Measurements from ENCODE around the gene PNPLA2.

Gene PNPLA2

DNA sequence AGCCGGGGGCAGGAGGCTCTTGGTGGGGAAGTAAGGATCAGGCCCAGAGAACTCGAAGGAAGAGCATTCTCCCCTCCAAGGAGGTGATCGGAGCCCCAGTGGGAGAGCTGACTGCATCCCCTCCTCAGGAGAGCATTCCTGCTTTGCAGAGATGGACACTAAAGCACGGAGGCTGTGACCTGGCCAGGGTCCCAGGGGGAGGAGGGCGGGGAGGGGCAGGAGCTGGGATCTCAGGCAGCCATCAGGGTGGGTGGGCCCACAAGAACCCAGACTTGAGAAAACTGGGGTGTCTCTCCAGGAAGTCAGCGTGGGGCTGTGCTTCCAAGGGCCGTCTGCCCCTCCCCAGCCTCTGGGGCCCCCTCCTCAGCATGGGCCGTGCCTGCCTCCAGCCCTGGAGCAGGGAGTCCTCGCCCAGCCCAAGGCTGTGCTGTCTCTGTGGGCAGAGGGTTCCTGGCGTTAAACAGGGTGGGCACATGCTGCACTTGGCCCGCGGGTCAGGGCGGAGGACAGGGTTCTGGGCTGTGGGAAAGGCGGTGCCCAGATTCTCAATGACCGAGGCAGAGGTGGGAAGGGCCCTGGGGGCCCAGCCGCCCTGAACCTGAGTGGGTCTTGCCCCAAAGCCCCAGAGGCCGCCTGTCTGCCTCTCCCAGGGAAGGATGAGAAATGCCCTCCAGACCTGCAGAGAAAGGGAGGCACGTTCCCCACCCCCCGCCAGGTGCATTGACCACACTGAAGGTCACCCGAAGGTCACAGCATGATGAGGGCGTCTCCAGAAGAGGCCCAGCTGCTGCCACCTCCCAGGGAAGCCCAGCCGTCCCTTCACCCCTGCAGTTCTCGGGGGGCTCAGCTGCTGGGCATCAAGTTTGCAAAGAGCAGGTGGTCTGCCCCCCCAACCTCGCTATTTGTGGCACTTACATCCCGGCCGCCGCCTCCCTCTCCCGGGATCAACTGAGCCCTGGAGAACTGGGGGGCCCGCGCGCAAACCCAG is 29.5 kb upstream of the PNPLA2 start:
- Mint-ChIP-seq H3K27ac (no peak overlapping the region), H3K27me3 (ENCODE audit: low read depth, poor library complexity) (peaks cover 3% of the 10 kb centered on the region), H3K36me3 (ENCODE audit: low read depth) (no peaks in the 10 kb centered on the region), H3K4me1 (peaks cover 16% of the 10 kb centered on the region), H3K9me3 (no peaks in the 10 kb centered on the region), H3K4me3 (no peak overlapping the region)
- no peak for DNase-seq
- TF ChIP-seq, protein P1, sequence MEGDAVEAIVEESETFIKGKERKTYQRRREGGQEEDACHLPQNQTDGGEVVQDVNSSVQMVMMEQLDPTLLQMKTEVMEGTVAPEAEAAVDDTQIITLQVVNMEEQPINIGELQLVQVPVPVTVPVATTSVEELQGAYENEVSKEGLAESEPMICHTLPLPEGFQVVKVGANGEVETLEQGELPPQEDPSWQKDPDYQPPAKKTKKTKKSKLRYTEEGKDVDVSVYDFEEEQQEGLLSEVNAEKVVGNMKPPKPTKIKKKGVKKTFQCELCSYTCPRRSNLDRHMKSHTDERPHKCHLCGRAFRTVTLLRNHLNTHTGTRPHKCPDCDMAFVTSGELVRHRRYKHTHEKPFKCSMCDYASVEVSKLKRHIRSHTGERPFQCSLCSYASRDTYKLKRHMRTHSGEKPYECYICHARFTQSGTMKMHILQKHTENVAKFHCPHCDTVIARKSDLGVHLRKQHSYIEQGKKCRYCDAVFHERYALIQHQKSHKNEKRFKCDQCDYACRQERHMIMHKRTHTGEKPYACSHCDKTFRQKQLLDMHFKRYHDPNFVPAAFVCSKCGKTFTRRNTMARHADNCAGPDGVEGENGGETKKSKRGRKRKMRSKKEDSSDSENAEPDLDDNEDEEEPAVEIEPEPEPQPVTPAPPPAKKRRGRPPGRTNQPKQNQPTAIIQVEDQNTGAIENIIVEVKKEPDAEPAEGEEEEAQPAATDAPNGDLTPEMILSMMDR (IDR thresholded peaks at IDR 0.05), result no peak

DNA sequence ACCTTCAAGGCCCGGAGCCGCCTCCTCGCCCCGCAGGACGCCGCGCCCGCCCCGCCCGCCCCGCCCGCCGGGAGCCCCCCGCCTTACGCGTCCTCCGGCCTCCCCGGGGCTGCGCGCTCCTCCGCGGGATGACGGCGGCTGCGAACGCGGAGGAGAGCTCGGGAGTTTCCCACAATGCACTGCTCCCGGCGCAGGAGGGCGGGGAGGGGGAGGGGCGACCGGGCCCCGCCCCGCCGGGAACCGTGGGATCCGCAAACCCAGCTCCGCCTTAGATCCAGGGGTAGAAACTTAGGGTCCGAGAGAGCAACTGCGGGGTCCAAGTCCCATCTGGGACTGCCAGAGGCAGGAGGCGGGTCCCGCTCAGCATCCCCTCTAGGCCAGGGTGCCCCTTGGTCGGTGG is 28.8 kb upstream of the PNPLA2 start, which contains the start of gene CEND1:
CEND1 (minus strand) TSS at position 148 of the 400 bp plus-strand sequence. CDS start 1,514 bp downstream, outside the sequence.
- Mint-ChIP-seq H3K4me3 (no peak within 1 kb of the TSS), H3K27ac (no peak within 1 kb of the TSS), H3K9me3 (no peaks in the 10 kb centered on the region), H3K4me1 (peaks cover 12% of the 10 kb centered on the region), H3K27me3 (ENCODE audit: low read depth, poor library complexity) (peaks cover 3% of the 10 kb centered on the region), H3K36me3 (ENCODE audit: low read depth) (no peaks in the 10 kb centered on the region)
- DNase-seq, result peak; percentile 65
- TF ChIP-seq, protein P1 (IDR thresholded peaks at IDR 0.05), result no peak

DNA sequence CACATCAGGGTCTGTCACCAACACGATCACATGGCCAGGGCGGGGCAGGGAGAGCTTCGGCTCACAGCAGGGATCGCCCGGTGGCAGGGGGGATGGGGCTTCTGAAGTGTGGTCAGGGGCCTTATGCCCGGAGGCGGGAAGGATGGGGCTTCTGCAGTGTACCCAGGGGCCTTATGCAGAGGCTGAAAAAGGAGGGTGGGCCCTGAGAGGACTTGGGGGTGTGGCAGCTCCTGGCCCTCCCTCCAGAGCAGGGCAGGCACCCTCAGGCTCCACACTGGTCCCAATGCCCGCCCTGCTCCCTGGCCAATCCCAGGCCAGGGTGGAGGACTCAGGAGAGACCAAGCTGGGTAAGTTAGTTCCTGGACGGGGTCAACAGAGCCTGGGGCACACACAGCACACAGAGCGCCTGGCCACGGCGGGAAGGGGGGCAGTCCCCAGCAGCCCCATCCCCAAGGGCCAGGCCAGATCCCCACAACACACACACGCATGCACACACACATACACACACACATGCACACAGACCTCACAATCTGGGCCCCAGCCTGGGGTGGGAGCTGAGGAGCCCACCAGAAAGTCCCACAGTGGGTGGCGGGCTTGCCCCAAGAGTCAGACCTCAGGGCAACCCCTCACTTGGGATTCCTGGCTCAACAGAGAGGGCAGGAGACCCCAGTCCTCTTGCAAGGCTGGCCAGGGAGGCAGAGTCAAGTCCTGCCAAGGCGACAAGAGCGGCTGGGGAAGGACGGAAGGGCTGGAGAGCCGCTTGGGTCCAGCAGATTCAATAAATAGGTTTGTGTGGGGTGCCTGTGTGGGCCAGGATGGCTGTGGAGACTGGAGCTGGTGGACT is 27.8 kb upstream of the PNPLA2 start:
- DNase-seq, result no peak
- Mint-ChIP-seq H3K4me1 (peaks cover 11% of the 10 kb centered on the region), H3K27me3 (ENCODE audit: low read depth, poor library complexity) (peaks cover 3% of the 10 kb centered on the region), H3K36me3 (ENCODE audit: low read depth) (no peaks in the 10 kb centered on the region), H3K9me3 (no peaks in the 10 kb centered on the region), H3K27ac (no peak overlapping the region), H3K4me3 (no peak overlapping the region)
- TF ChIP-seq, protein P1 (IDR thresholded peaks at IDR 0.05), result no peak

DNA sequence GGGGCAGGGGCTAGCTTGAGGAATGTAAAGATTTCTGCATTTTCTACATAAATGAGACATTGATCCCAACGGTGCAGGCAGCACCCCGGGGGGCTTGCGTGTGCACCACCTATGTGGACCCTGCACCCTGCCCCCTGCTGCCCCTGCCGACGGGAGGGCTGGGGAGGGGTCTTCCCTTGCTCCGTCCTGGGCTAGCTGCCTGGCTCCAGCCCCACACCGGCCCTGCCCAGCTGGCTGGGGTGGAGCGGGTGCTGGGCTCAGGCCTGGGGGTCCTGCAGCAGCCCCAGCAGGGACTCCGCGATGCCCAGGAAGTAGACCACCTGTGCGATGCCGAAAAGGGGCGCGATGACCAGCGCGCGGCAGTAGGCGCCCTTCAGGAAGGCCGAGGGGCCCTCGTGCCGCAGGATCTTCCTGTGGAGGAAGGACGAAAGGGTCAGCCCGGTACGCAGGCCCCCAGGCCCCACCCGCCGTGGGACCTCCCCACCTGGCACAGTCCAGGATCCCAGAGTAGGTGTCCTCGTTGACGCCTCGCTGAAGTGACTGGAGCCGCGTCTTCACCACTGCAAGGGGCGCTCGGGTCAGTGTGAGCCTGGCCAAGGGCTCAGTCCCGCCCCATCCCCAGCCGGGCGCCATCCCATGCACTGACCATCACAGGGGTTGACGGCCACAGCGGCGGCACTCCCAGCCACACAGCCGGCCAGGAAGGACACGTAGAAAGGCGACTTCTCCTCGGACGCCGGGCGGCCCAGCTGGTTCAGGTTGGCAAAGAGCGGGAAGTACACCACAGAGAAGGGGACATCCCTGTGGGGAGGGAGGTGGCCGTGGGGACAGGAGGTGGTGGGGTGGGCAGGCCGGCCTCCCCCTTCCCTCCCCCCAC is 26.8 kb upstream of the PNPLA2 start:
- Mint-ChIP-seq H3K9me3 (no peaks in the 10 kb centered on the region), H3K27ac (no peak overlapping the region), H3K4me3 (no peak overlapping the region), H3K4me1 (peaks cover 16% of the 10 kb centered on the region), H3K27me3 (ENCODE audit: low read depth, poor library complexity) (peaks cover 3% of the 10 kb centered on the region), H3K36me3 (ENCODE audit: low read depth) (no peaks in the 10 kb centered on the region)
- DNase-seq, result no peak
- TF ChIP-seq, protein P1 (IDR thresholded peaks at IDR 0.05), result no peak

DNA sequence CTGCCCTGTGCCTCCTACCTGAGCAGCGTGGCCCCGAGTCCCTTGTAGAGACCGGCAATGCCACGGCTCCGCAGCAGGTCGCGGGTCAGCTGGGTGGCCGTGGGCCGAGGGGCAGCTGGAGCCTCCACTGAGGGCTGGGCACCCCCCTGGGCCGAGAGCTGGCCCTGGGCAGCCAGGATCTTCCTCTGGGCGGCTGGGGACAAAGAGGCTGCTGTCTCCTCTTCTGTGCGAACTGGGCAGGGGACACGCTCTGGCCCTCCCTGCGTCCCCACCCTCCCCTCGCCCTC is 26.2 kb upstream of the PNPLA2 start:
- Mint-ChIP-seq H3K36me3 (ENCODE audit: low read depth) (no peaks in the 10 kb centered on the region), H3K9me3 (no peaks in the 10 kb centered on the region), H3K27ac (no peak overlapping the region), H3K4me1 (peaks cover 20% of the 10 kb centered on the region), H3K4me3 (no peak overlapping the region), H3K27me3 (ENCODE audit: low read depth, poor library complexity) (peaks cover 3% of the 10 kb centered on the region)
- no peak for DNase-seq
- TF ChIP-seq, protein P1 (IDR thresholded peaks at IDR 0.05), result no peak

Data from nephron progenitor cell (in vitro differentiated cells).